Thoracic aorta (tissue), 2 donors: ENCODE results near the gene LIX1L. TPM values are rescaled to one million over a fixed set of nuclear protein-coding genes. Genes with fewer than 3 reads are reported as not detected.
A peak's percentile ranks its signal among the peaks of the same experiment; 100 is the strongest.

Experiments
- ATAC-seq: fragments of 150-250 bp; one replicate; pipeline ENCODE4 v1.8.0; 2017; ENCODE audit warnings: low read depth; ENCODE audit not compliant: insufficient number of reproducible peaks, low FRiP score
- DNase-seq: peaks from one replicate; pipeline ENCODE4 v3.0.0-alpha.2; 2020; ENCODE audit warnings: low spot score
- H3K27ac ChIP-seq, 2 donors: fragments of 200-600 bp; sonication (generic); 1 replicate in 1 of 2; 2 replicates in 1 of 2; pipeline ENCODE4 v1.5.1; 2016; ENCODE audit warnings: mild to moderate bottlenecking in 2 of 2, moderate library complexity in 2 of 2
- H3K27me3 ChIP-seq: fragments of 200-600 bp; sonication (generic); replicated peaks from 2 replicates; pipeline ENCODE4 v1.6.0; 2016; ENCODE audit warnings: mild to moderate bottlenecking; ENCODE audit not compliant: insufficient read depth
- H3K36me3 ChIP-seq: fragments of 200-600 bp; sonication (generic); one replicate; pipeline ENCODE4 v1.5.1; 2016
- H3K4me1 ChIP-seq, 2 donors: fragments of 200-600 bp; sonication (generic); 1 replicate in 1 of 2; 2 replicates in 1 of 2; pipeline versions ENCODE4 v1.5.1 to v1.6.0; 2016; ENCODE audit warnings: low read depth in 2 of 2, mild to moderate bottlenecking in 1 of 2; ENCODE audit not compliant: control insufficient read depth in 1 of 2
- H3K4me3 ChIP-seq: fragments of 200-600 bp; sonication (generic); 2 replicates; pipeline ENCODE4 v1.5.1; 2016; ENCODE audit warnings: mild to moderate bottlenecking
- H3K9me3 ChIP-seq: fragments of 200-600 bp; sonication (generic); 2 replicates; pipeline ENCODE4 v1.5.1; 2016
- total RNA-seq, 2 donors: library from RNA; depleted of rRNA; stranded (reverse); fragments of >200 nt; gene quantifications; one replicate each; pipeline versions ENCODE4 v1.1.0 to v1.2.3, GENCODE V29; 2016
- TF ChIP-seq, protein P1 (sequence below): fragments of 200-600 bp; sonication (generic); IDR thresholded peaks from one replicate; pipeline ENCODE4 v1.5.1; 2019; ENCODE audit warnings: antibody characterized with exemption

Gene LIX1L
- 10 to 100 TPM; 45.4 to 49.5 TPM for total RNA-seq

DNA sequence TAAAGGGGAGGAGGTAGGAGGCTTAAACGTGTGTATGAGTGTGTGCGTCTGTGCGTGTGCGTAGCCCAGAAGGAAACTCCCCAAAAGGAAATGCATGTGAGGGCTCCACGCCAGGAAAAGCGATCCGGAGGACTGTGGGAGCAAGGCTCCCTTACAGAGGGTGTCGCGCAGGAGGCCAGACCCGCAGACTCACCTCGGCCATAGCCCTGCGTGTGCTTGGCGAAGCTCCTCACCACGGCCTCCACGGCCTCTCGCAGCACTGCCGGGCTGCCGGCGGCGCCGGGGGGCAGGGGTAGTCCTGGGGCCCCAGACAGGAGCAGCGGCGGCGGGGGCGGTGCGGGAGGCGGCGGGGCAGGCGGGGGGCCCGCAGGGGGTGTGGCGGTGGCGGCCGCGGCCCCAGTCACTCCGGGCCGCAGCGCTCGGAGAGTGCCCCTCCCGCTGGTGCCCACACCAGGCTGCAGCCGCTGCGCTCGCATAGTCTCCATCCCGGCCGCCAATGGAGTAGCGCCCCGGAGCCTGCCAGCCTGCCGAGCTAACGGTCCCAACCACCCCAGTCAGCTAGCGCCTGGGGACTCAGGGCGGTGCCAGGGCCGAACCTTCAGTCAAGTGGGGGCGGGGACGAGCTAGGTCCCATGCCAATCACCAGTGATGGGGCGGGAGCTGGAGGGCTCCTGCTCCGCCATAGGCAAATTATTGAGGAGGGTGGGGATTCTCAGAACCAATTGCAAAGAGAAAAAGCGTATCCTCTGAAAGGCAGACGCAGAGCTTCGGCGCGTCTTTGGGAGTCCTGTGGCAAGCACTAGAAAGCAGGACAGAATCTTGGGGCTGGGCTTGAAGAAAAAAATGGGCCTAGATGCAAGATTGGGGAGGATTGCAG, at the start of gene LIX1L:
LIX1L (minus strand) TSS at position 575 of the 877 bp plus-strand sequence; CDS start at position 485, 90 bp downstream.
- peak; percentile 65 for ATAC-seq
- Histone ChIP-seq H3K9me3 (no peaks in the 10 kb centered on the region), H3K27me3 (no peaks in the 10 kb centered on the region), H3K27ac (peak within 1 kb of the TSS; percentile 82 to 93), H3K4me1 (peaks cover 29 to 53% of the 10 kb centered on the region in 2 donors), H3K4me3 (peak within 1 kb of the TSS; percentile 85), H3K36me3 (no peaks in the 10 kb centered on the region)
- peak; percentile 91 for DNase-seq
- TF ChIP-seq, protein P1, sequence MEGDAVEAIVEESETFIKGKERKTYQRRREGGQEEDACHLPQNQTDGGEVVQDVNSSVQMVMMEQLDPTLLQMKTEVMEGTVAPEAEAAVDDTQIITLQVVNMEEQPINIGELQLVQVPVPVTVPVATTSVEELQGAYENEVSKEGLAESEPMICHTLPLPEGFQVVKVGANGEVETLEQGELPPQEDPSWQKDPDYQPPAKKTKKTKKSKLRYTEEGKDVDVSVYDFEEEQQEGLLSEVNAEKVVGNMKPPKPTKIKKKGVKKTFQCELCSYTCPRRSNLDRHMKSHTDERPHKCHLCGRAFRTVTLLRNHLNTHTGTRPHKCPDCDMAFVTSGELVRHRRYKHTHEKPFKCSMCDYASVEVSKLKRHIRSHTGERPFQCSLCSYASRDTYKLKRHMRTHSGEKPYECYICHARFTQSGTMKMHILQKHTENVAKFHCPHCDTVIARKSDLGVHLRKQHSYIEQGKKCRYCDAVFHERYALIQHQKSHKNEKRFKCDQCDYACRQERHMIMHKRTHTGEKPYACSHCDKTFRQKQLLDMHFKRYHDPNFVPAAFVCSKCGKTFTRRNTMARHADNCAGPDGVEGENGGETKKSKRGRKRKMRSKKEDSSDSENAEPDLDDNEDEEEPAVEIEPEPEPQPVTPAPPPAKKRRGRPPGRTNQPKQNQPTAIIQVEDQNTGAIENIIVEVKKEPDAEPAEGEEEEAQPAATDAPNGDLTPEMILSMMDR, result no peak

GRCh38 chr1:146001709-146002108, 43.9 kb upstream of the LIX1L start:
- H3K27ac ChIP-seq, result no peak overlapping the region
- H3K27me3 ChIP-seq, result no peaks in the 10 kb centered on the region
- H3K4me3 ChIP-seq, result no peak overlapping the region
- no peaks in the 10 kb centered on the region for H3K9me3 ChIP-seq
- peaks cover 40 to 46% of the 10 kb centered on the region in 2 donors for H3K4me1 ChIP-seq
- ATAC-seq (no peak), DNase-seq (no peak)
- no peaks in the 10 kb centered on the region for H3K36me3 ChIP-seq
- TF ChIP-seq, protein P1, result no peak

- peak overlapping the region; percentile 94 for H3K4me3 ChIP-seq
- peaks cover 4% of the 10 kb centered on the region for H3K36me3 ChIP-seq
- peak overlapping the region; percentile 70 to 84 for H3K27ac ChIP-seq
- TF ChIP-seq, protein P1, result no peak
- peaks cover 28 to 38% of the 10 kb centered on the region in 2 donors for H3K4me1 ChIP-seq
- H3K9me3 ChIP-seq, result no peaks in the 10 kb centered on the region
- DNase-seq (no peak), ATAC-seq (no peak)
- no peaks in the 10 kb centered on the region for H3K27me3 ChIP-seq
Measured at GRCh38 chr1:145999321-146000024, 41.7 kb upstream of the LIX1L start.

- H3K27ac ChIP-seq, result peak overlapping the region; percentile 84 to 89
- TF ChIP-seq, protein P1, result peak; percentile 10
- H3K4me3 ChIP-seq, result peak overlapping the region; percentile 94
- no peaks in the 10 kb centered on the region for H3K9me3 ChIP-seq
- no peaks in the 10 kb centered on the region for H3K27me3 ChIP-seq
- no peak for DNase-seq
- no peak for ATAC-seq
- peaks cover 39 to 56% of the 10 kb centered on the region in 2 donors for H3K4me1 ChIP-seq
- H3K36me3 ChIP-seq, result peaks cover 19% of the 10 kb centered on the region
Measured at GRCh38 chr1:145997718-145998023, 39.9 kb upstream of the LIX1L start.
